PC-9 (cell line): ENCODE results near the gene TOX3. TPM values are rescaled to one million over a fixed set of nuclear protein-coding genes. Genes with fewer than 3 reads are reported as not detected.

Experiments
- BruUV-seq: library from RNA; stranded (reverse); fragments of 400-500 nt; replicated peaks from 2 replicates; lab custom pipeline; 2021; lab: Mats Ljungman, UMichigan
- CTCF ChIA-PET: fragments of 300-600 bp; sonication (Branson Sonifier 250); formaldehyde crosslinking; loops from one replicate; lab custom pipeline; 2022; ENCODE audit warnings: antibody characterized with exemption; lab: Charles Lee
- POLR2A ChIA-PET: fragments of 300-600 bp; sonication (Branson Sonifier 250); formaldehyde crosslinking; loops from one replicate; lab custom pipeline; 2022; ENCODE audit warnings: antibody characterized with exemption; ENCODE audit not compliant: unreplicated experiment; lab: Charles Lee
- DNase-seq, 2 experiments: peaks; one replicate each; pipeline versions ENCODE4 v3.0.0 to v3.0.0-alpha.2; 2015 to 2022; ENCODE audit warnings: mixed read lengths in 1 of 2
- H2AFZ ChIP-seq: fragments of 200-600 bp; sonication (generic); 2 replicates; pipeline ENCODE4 v1.8.1; 2017; ENCODE audit warnings: antibody characterized with exemption
- H3F3A ChIP-seq: fragments of 200-600 bp; sonication (generic); 2 replicates; pipeline ENCODE4 v1.8.1; 2017; ENCODE audit warnings: antibody characterized with exemption, mild to moderate bottlenecking, low read depth; ENCODE audit not compliant: insufficient read depth
- H3K27ac ChIP-seq: fragments of 200-600 bp; sonication (generic); 2 replicates; pipeline ENCODE4 v1.6.1; 2016; ENCODE audit warnings: mixed run types
- H3K27me3 ChIP-seq: fragments of 200-600 bp; sonication (generic); 2 replicates; pipeline ENCODE4 v1.6.1; 2016; ENCODE audit warnings: low read depth, mixed run types; ENCODE audit not compliant: insufficient read depth
- H3K36me3 ChIP-seq: fragments of 200-600 bp; sonication (generic); 2 replicates; pipeline ENCODE4 v1.6.1; 2016; ENCODE audit warnings: low read depth, mixed run types
- H3K4me1 ChIP-seq: fragments of 200-600 bp; sonication (generic); replicated peaks from 2 replicates; pipeline ENCODE4 v1.6.1; 2016; ENCODE audit warnings: mixed run types; ENCODE audit not compliant: insufficient read depth
- H3K4me2 ChIP-seq: fragments of 200-600 bp; sonication (generic); 2 replicates; pipeline ENCODE4 v1.6.1; 2017; ENCODE audit warnings: mixed run types
- H3K4me3 ChIP-seq: fragments of 200-600 bp; sonication (generic); 2 replicates; pipeline ENCODE4 v1.6.1; 2016; ENCODE audit warnings: mixed run types
- H3K79me2 ChIP-seq: fragments of 200-600 bp; sonication (generic); 2 replicates; pipeline ENCODE4 v1.6.1; 2017; ENCODE audit warnings: low read depth, mixed run types
- H3K9me2 ChIP-seq: fragments of 200-600 bp; sonication (generic); 2 replicates; pipeline ENCODE4 v1.8.1; 2017; ENCODE audit warnings: mild to moderate bottlenecking; ENCODE audit not compliant: insufficient read depth
- H3K9me3 ChIP-seq: fragments of 200-600 bp; sonication (generic); 2 replicates; pipeline ENCODE4 v1.8.1; 2016; ENCODE audit warnings: low read depth; ENCODE audit not compliant: insufficient read depth
- H4K20me1 ChIP-seq: fragments of 200-600 bp; sonication (generic); 2 replicates; pipeline ENCODE4 v1.8.1; 2017; ENCODE audit not compliant: insufficient read depth
- CTCF ChIP-seq: fragments of 200-600 bp; sonication (generic); conservative IDR thresholded peaks from 2 replicates; pipeline ENCODE4 v1.6.1; 2017; ENCODE audit warnings: mixed run types, antibody characterized with exemption, mild to moderate bottlenecking, moderate library complexity
- EZH2 ChIP-seq: fragments of 200-600 bp; sonication (generic); IDR thresholded peaks from 2 replicates; pipeline ENCODE4 v1.8.0; 2017; ENCODE audit warnings: antibody characterized with exemption, low read depth
- intact Hi-C: fragments of 100-400 bp; cut with micrococcal nuclease; formaldehyde crosslinking; loops from one replicate; pipeline ENCODE4 v1.10.0; 2022; ENCODE audit not compliant: unreplicated experiment
- total RNA-seq: library from RNA; stranded (reverse); gene quantifications from 2 replicates; pipeline ENCODE4 v1.2.3, GENCODE V29; 2021

Gene TOX3
- total RNA-seq, 1 experiment from 2014 or later = not detected

- H3K4me2 ChIP-seq = no peak overlapping the region
- no peak overlapping the region for H3K27ac ChIP-seq
- H3F3A ChIP-seq = no peaks in the 10 kb centered on the region
- no TSS peak for BruUV-seq
- TF ChIP-seq EZH2 (no peak), CTCF (no peak)
- ChIA-PET CTCF (no interaction called here), POLR2A (no interaction called here)
- intact Hi-C loops = no loop called here
- no peaks in the 10 kb centered on the region for H3K9me2 ChIP-seq
- H3K79me2 ChIP-seq = no peaks in the 10 kb centered on the region
- DNase-seq = no peak
- H2AFZ ChIP-seq = no peak overlapping the region
- no peaks in the 10 kb centered on the region for H3K4me1 ChIP-seq
- H3K9me3 ChIP-seq = no peaks in the 10 kb centered on the region
- H3K27me3 ChIP-seq = no peaks in the 10 kb centered on the region
- no peaks in the 10 kb centered on the region for H3K36me3 ChIP-seq
- H3K4me3 ChIP-seq = no peak overlapping the region
- no peaks in the 10 kb centered on the region for H4K20me1 ChIP-seq
Observed at GRCh38 chr16:52578007-52578828, 31.3 kb upstream of the TOX3 start.

- no peak for DNase-seq
- Histone ChIP-seq H3K36me3 (no peaks in the 10 kb centered on the region), H3K27ac (no peak overlapping the region), H3K27me3 (no peaks in the 10 kb centered on the region), H3K9me2 (no peaks in the 10 kb centered on the region), H3K4me3 (no peak overlapping the region), H3K4me1 (no peaks in the 10 kb centered on the region), H2AFZ (no peak overlapping the region), H4K20me1 (no peaks in the 10 kb centered on the region), H3K9me3 (no peaks in the 10 kb centered on the region), H3F3A (no peaks in the 10 kb centered on the region), H3K4me2 (no peak overlapping the region), H3K79me2 (no peaks in the 10 kb centered on the region)
- intact Hi-C loops = no loop called here
- BruUV-seq = no TSS peak
- TF ChIP-seq EZH2 = no peak
- no peak for TF ChIP-seq CTCF
- ChIA-PET POLR2A (no interaction called here), CTCF (no interaction called here)
Observed at GRCh38 chr16:52577130-52577706, 30.3 kb upstream of the TOX3 start.

- H3K79me2 ChIP-seq = no peaks in the 10 kb centered on the region
- no peaks in the 10 kb centered on the region for H3K36me3 ChIP-seq
- TF ChIP-seq EZH2 (no peak), CTCF (no peak)
- intact Hi-C loops = no loop called here
- H3K9me2 ChIP-seq = no peaks in the 10 kb centered on the region
- H4K20me1 ChIP-seq = no peaks in the 10 kb centered on the region
- no peaks in the 10 kb centered on the region for H3F3A ChIP-seq
- CTCF ChIA-PET = no interaction called here
- H3K27ac ChIP-seq = no peak overlapping the region
- H3K27me3 ChIP-seq = no peaks in the 10 kb centered on the region
- no peak for DNase-seq
- H2AFZ ChIP-seq = no peak overlapping the region
- BruUV-seq = no TSS peak
- POLR2A ChIA-PET = no interaction called here
- H3K4me3 ChIP-seq = no peak overlapping the region
- H3K4me1 ChIP-seq = no peaks in the 10 kb centered on the region
- H3K9me3 ChIP-seq = no peaks in the 10 kb centered on the region
- H3K4me2 ChIP-seq = no peak overlapping the region
Observed at GRCh38 chr16:52573365-52574299, 26.7 kb upstream of the TOX3 start.
